Measurements from ENCODE around the gene VAV2. TPM values are rescaled to one million over a fixed set of nuclear protein-coding genes. Genes with fewer than 3 reads are reported as not detected.

VAV2 gene
- total RNA-seq, 4 donors from 2014 or later, result 9.1 to 13.5 (median 10.1) TPM

GRCh38 chr9:133882849-133883755 is 109.0 kb downstream of the VAV2 start:
- 95% methylated on average over 15 of the region's 24 CpGs for WGBS
- Histone ChIP-seq H3K27ac (replicated peaks in 1 of 4) (no peak overlapping the region), H3K4me3 (no peak overlapping the region), H3K4me1 (no peaks in the 10 kb centered on the region), H3K9me3 (no peaks in the 10 kb centered on the region), H3K36me3 (no peaks in the 10 kb centered on the region), H3K27me3 (no peaks in the 10 kb centered on the region)
- TF ChIP-seq CTCF (IDR thresholded peaks at IDR 0.05) (no peak), POLR2A (IDR thresholded peaks at IDR 0.05; ENCODE audit: low read depth) (no peak), POLR2AphosphoS5 (IDR thresholded peaks at IDR 0.05) (no peak), EP300 (IDR thresholded peaks at IDR 0.05) (no peak)
- DNase-seq (ENCODE audit: extremely low spot score), result no peak
- intact Hi-C loops (cut with DNase I), result no loop called here

GRCh38 chr9:133881671-133882381 is 110.3 kb downstream of the VAV2 start:
- no peak for TF ChIP-seq POLR2A (IDR thresholded peaks at IDR 0.05; ENCODE audit: low read depth)
- TF ChIP-seq EP300 (IDR thresholded peaks at IDR 0.05), result no peak
- no peak for TF ChIP-seq CTCF (IDR thresholded peaks at IDR 0.05)
- TF ChIP-seq POLR2AphosphoS5 (IDR thresholded peaks at IDR 0.05), result no peak
- Histone ChIP-seq H3K9me3 (no peaks in the 10 kb centered on the region), H3K27ac (replicated peaks in 1 of 4) (no peak overlapping the region), H3K4me3 (no peak overlapping the region), H3K36me3 (no peaks in the 10 kb centered on the region), H3K4me1 (no peaks in the 10 kb centered on the region), H3K27me3 (no peaks in the 10 kb centered on the region)
- 96% methylated on average over 16 of the region's 24 CpGs for WGBS
- intact Hi-C loops (cut with DNase I), result no loop called here
- no peak for DNase-seq (ENCODE audit: extremely low spot score)

- H3K4me1 ChIP-seq, result no peaks in the 10 kb centered on the region
- H3K9me3 ChIP-seq, result no peaks in the 10 kb centered on the region
- DNase-seq (ENCODE audit: extremely low spot score), result no peak
- H3K27me3 ChIP-seq, result no peaks in the 10 kb centered on the region
- no peak overlapping the region for H3K4me3 ChIP-seq
- H3K36me3 ChIP-seq, result no peaks in the 10 kb centered on the region
- H3K27ac ChIP-seq (replicated peaks in 1 of 4), result no peak overlapping the region
- WGBS, result 75% methylated on average over 20 of the region's 23 CpGs
- intact Hi-C loops (cut with DNase I), result no loop called here
- TF ChIP-seq EP300 (IDR thresholded peaks at IDR 0.05) (no peak), CTCF (IDR thresholded peaks at IDR 0.05) (no peak), POLR2AphosphoS5 (IDR thresholded peaks at IDR 0.05) (no peak), POLR2A (IDR thresholded peaks at IDR 0.05; ENCODE audit: low read depth) (no peak)
Observed at GRCh38 chr9:133880851-133881661, 111.1 kb downstream of the VAV2 start.

GRCh38 chr9:133880136-133880535 is 112.0 kb downstream of the VAV2 start:
- Histone ChIP-seq H3K36me3 (no peaks in the 10 kb centered on the region), H3K27me3 (no peaks in the 10 kb centered on the region), H3K4me1 (no peaks in the 10 kb centered on the region), H3K27ac (replicated peaks in 1 of 4) (no peak overlapping the region), H3K9me3 (no peaks in the 10 kb centered on the region), H3K4me3 (no peak overlapping the region)
- TF ChIP-seq POLR2AphosphoS5 (IDR thresholded peaks at IDR 0.05) (no peak), POLR2A (IDR thresholded peaks at IDR 0.05; ENCODE audit: low read depth) (no peak)
- 82% methylated on average over 7 of the region's 7 CpGs for WGBS
- intact Hi-C loops (cut with DNase I), result no loop called here
- no peak for DNase-seq (ENCODE audit: extremely low spot score)

All from esophagus muscularis mucosa (tissue), 4 donors.